Endothelial cell (in vitro differentiated cells): ENCODE data around the gene PACRG. TPM values are rescaled to one million over a fixed set of nuclear protein-coding genes. Genes with fewer than 3 reads are reported as not detected.
"Not testable (repeated sequence)": the region's sequence is repeated elsewhere in the genome, so short reads cannot be mapped to it uniquely, and the experiment has no call there.

Source experiments
- DNase-seq: peaks from one replicate; pipeline ENCODE4 v3.0.0; 2021; ENCODE audit warnings: low spot score
- H3K27ac Mint-ChIP-seq: one replicate; pipeline ENCODE4 v1.8.0; 2021; ENCODE audit warnings: mixed read lengths, inconsistent platforms; ENCODE audit not compliant: unreplicated experiment
- H3K27me3 Mint-ChIP-seq: one replicate; pipeline ENCODE4 v1.8.0; 2021; ENCODE audit warnings: mild to moderate bottlenecking, moderate library complexity, mixed read lengths, inconsistent platforms; ENCODE audit not compliant: unreplicated experiment
- H3K36me3 Mint-ChIP-seq: one replicate; pipeline ENCODE4 v1.8.0; 2021; ENCODE audit warnings: mild to moderate bottlenecking, low read depth, mixed read lengths, inconsistent platforms; ENCODE audit not compliant: unreplicated experiment
- H3K4me1 Mint-ChIP-seq: one replicate; pipeline ENCODE4 v1.8.0; 2021; ENCODE audit warnings: mild to moderate bottlenecking, mixed read lengths, inconsistent platforms; ENCODE audit not compliant: unreplicated experiment
- H3K4me3 Mint-ChIP-seq: one replicate; pipeline ENCODE4 v1.8.0; 2021; ENCODE audit warnings: mild to moderate bottlenecking, mixed read lengths, inconsistent platforms; ENCODE audit not compliant: unreplicated experiment
- H3K9me3 Mint-ChIP-seq: one replicate; pipeline ENCODE4 v1.8.0; 2021; ENCODE audit warnings: mixed read lengths, inconsistent platforms; ENCODE audit not compliant: unreplicated experiment
- CTCF ChIP-seq: fragments of 200-600 bp; sonication (generic); IDR thresholded peaks from one replicate; pipeline ENCODE4 v1.5.0; 2021; ENCODE audit warnings: antibody characterized with exemption; ENCODE audit not compliant: unreplicated experiment
- total RNA-seq: library from RNA; stranded (reverse); fragmentation: NEBNext Ultra II Directional; extraction: Animal tissue kit (Norgen Biotek cat#: 25700); gene quantifications from one replicate; pipeline ENCODE4 v1.2.1, GENCODE V29; 2021; ENCODE audit not compliant: unreplicated experiment

PACRG gene
- total RNA-seq, 1 donor from 2014 or later = 1.1 TPM

- Mint-ChIP-seq H3K36me3 (no peaks in the 10 kb centered on the region), H3K27ac (no peak overlapping the region), H3K27me3 (peaks cover under 1% of the 10 kb centered on the region), H3K9me3 (no peaks in the 10 kb centered on the region), H3K4me1 (no peaks in the 10 kb centered on the region), H3K4me3 (no peak overlapping the region)
- TF ChIP-seq CTCF = no peak
- DNase-seq = no peak
Observed at GRCh38 chr6:163314791-163315470, 587.2 kb downstream of the PACRG start.

DNA sequence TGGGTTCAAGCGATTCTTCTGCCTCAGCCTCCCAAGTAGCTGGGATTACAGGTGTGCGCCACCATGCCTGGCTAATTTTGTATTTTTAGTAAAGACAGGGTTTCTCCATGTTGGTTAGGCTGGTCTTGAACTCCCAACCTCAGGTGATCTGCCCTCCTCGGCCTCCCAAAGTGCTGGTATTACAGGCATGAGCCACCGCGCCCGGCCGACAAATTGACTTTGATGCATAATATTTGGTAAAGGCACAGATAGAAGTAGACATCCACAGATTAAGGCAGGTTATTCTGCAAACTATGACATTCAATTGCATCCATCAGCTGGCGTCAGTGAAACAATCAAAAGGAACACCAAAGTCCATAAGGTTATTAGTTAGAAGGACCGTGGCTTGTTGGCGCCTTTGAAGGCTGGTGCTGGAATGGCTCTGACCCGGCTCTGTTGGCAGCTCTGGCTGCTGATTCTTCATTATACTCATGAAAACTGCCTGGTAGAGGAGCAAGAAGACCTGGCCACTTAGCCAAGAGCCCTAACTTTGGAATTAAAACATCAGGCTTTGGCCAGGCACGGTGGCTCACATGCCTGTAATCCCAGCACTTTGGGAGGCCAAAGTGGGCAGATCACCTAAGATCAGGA, 589.2 kb downstream of the PACRG start:
- not testable (repeated sequence) for H3K9me3 Mint-ChIP-seq, H3K36me3 Mint-ChIP-seq, DNase-seq, H3K27ac Mint-ChIP-seq, H3K4me3 Mint-ChIP-seq, H3K27me3 Mint-ChIP-seq, H3K4me1 Mint-ChIP-seq

- no peak overlapping the region for H3K4me3 Mint-ChIP-seq
- DNase-seq = no peak
- peaks cover 7% of the 10 kb centered on the region for H3K27me3 Mint-ChIP-seq
- no peak overlapping the region for H3K27ac Mint-ChIP-seq
- TF ChIP-seq CTCF = no peak
- H3K9me3 Mint-ChIP-seq = no peaks in the 10 kb centered on the region
- H3K4me1 Mint-ChIP-seq = no peaks in the 10 kb centered on the region
- H3K36me3 Mint-ChIP-seq = no peaks in the 10 kb centered on the region
Observed at GRCh38 chr6:163318071-163318786, 590.5 kb downstream of the PACRG start.

GRCh38 chr6:163319609-163320366, 592.0 kb downstream of the PACRG start:
- Mint-ChIP-seq H3K27me3 (peaks cover 7% of the 10 kb centered on the region), H3K36me3 (no peaks in the 10 kb centered on the region), H3K4me1 (no peaks in the 10 kb centered on the region), H3K9me3 (no peaks in the 10 kb centered on the region), H3K4me3 (no peak overlapping the region), H3K27ac (no peak overlapping the region)
- no peak for TF ChIP-seq CTCF
- DNase-seq = no peak

- Mint-ChIP-seq H3K36me3 (no peaks in the 10 kb centered on the region), H3K4me1 (no peaks in the 10 kb centered on the region), H3K27me3 (peaks cover 7% of the 10 kb centered on the region), H3K9me3 (no peaks in the 10 kb centered on the region), H3K4me3 (no peak overlapping the region), H3K27ac (no peak overlapping the region)
- no peak for DNase-seq
- TF ChIP-seq CTCF = no peak
Observed at GRCh38 chr6:163320402-163320801, 592.6 kb downstream of the PACRG start.
